ENCODE data around the gene CCM2L.

The CCM2L gene

GRCh38 chr20:32004963-32005362 is 5.3 kb upstream of the CCM2L start:
- peaks cover 0 to 5% of the 10 kb centered on the region in 2 experiments for H3K4me1 ChIP-seq (ENCODE audit: control insufficient read depth in 1 of 2, insufficient read depth in 2 of 2, low read length in 2 of 2)
- no peak overlapping the region for H3K18ac ChIP-seq (ENCODE audit: low read length)

GRCh38 chr20:32006053-32006452 is 4.2 kb upstream of the CCM2L start:
- Histone ChIP-seq H2AK5ac (ENCODE audit: low read length) (no peak overlapping the region), H3K18ac (ENCODE audit: low read length) (no peak overlapping the region), H3K27me3 (ENCODE audit: insufficient read depth, low read length) (no peaks in the 10 kb centered on the region), H3K4me2 (ENCODE audit: low read length) (no peak overlapping the region), H3K27ac (ENCODE audit: low read depth, low read length) (no peak overlapping the region), H2BK5ac (ENCODE audit: low read depth, low read length, poor library complexity) (no peak overlapping the region), H3K4me3 (ENCODE audit: low read depth, low read length) (no peak overlapping the region), H3K14ac (ENCODE audit: low read length) (no peak overlapping the region), H3K4ac (ENCODE audit: low read depth, low read length) (no peak overlapping the region), H4K91ac (ENCODE audit: low read depth, low read length) (no peak overlapping the region), H2AFZ (ENCODE audit: insufficient read depth, low read length, poor library complexity) (no peak overlapping the region), H3K9ac (ENCODE audit: low read length) (no peak overlapping the region), H3K4me1 (ENCODE audit: control insufficient read depth in 1 of 2, insufficient read depth in 2 of 2, low read length in 2 of 2) (peaks cover 0 to 5% of the 10 kb centered on the region in 2 experiments), H3K79me1 (ENCODE audit: low read length) (no peaks in the 10 kb centered on the region), H3K9me3 (ENCODE audit: insufficient read depth, low read depth, low read length) (peaks cover 1% of the 10 kb centered on the region), H2BK120ac (ENCODE audit: insufficient read depth, low read length, poor library complexity) (no peak overlapping the region), H4K8ac (ENCODE audit: low read depth, low read length) (no peak overlapping the region), H3K36me3 (ENCODE audit: control insufficient read depth in 1 of 2, insufficient read depth in 2 of 2, low read length in 2 of 2) (no peaks in the 10 kb centered on the region), H3K79me2 (ENCODE audit: control insufficient read depth, insufficient read depth, low read length, poor library complexity) (no peaks in the 10 kb centered on the region), H3K23ac (ENCODE audit: low read length) (no peak overlapping the region), H4K12ac (ENCODE audit: low read depth, low read length) (no peak overlapping the region), H2BK12ac (ENCODE audit: low read length) (no peak overlapping the region)
- no CpG with 5 or more reads among the region's 5 CpGs for WGBS (ENCODE audit: extremely low coverage, insufficient coverage, insufficient read length)
- DNase-seq: no peak

More at GRCh38 chr20:32004963-32005362, 5.3 kb upstream of the CCM2L start:
- Histone ChIP-seq H2BK12ac (ENCODE audit: low read length) (no peak overlapping the region), H2BK5ac (ENCODE audit: low read depth, low read length, poor library complexity) (no peak overlapping the region), H3K23ac (ENCODE audit: low read length) (no peak overlapping the region), H3K9me3 (ENCODE audit: insufficient read depth, low read depth, low read length) (peaks cover 1% of the 10 kb centered on the region), H3K14ac (ENCODE audit: low read length) (no peak overlapping the region), H3K36me3 (ENCODE audit: control insufficient read depth in 1 of 2, insufficient read depth in 2 of 2, low read length in 2 of 2) (no peaks in the 10 kb centered on the region), H4K91ac (ENCODE audit: low read depth, low read length) (no peak overlapping the region), H2AFZ (ENCODE audit: insufficient read depth, low read length, poor library complexity) (no peak overlapping the region), H3K79me2 (ENCODE audit: control insufficient read depth, insufficient read depth, low read length, poor library complexity) (no peaks in the 10 kb centered on the region), H3K4ac (ENCODE audit: low read depth, low read length) (no peak overlapping the region), H3K9ac (ENCODE audit: low read length) (no peak overlapping the region), H3K4me3 (ENCODE audit: low read depth, low read length) (no peak overlapping the region), H2BK120ac (ENCODE audit: insufficient read depth, low read length, poor library complexity) (no peak overlapping the region), H3K79me1 (ENCODE audit: low read length) (no peaks in the 10 kb centered on the region), H3K27me3 (ENCODE audit: insufficient read depth, low read length) (no peaks in the 10 kb centered on the region), H3K27ac (ENCODE audit: low read depth, low read length) (no peak overlapping the region), H2AK5ac (ENCODE audit: low read length) (no peak overlapping the region), H3K4me2 (ENCODE audit: low read length) (no peak overlapping the region), H4K12ac (ENCODE audit: low read depth, low read length) (no peak overlapping the region), H4K8ac (ENCODE audit: low read depth, low read length) (no peak overlapping the region)
- peak in 1 of 2 donors; percentile 15 for DNase-seq

- H2BK120ac ChIP-seq (ENCODE audit: insufficient read depth, low read length, poor library complexity): no peak overlapping the region
- no peak overlapping the region for H3K27ac ChIP-seq (ENCODE audit: low read depth, low read length)
- H3K4ac ChIP-seq (ENCODE audit: low read depth, low read length): no peak overlapping the region
- H4K91ac ChIP-seq (ENCODE audit: low read depth, low read length): no peak overlapping the region
- H3K4me1 ChIP-seq (ENCODE audit: control insufficient read depth in 1 of 2, insufficient read depth in 2 of 2, low read length in 2 of 2): peaks cover 0 to 5% of the 10 kb centered on the region in 2 experiments
- no peak overlapping the region for H2BK5ac ChIP-seq (ENCODE audit: low read depth, low read length, poor library complexity)
- no peak overlapping the region for H4K8ac ChIP-seq (ENCODE audit: low read depth, low read length)
- no peak overlapping the region for H4K12ac ChIP-seq (ENCODE audit: low read depth, low read length)
- no peaks in the 10 kb centered on the region for H3K9me3 ChIP-seq (ENCODE audit: insufficient read depth, low read depth, low read length)
- no peaks in the 10 kb centered on the region for H3K79me2 ChIP-seq (ENCODE audit: control insufficient read depth, insufficient read depth, low read length, poor library complexity)
- H3K18ac ChIP-seq (ENCODE audit: low read length): no peak overlapping the region
- H3K14ac ChIP-seq (ENCODE audit: low read length): no peak overlapping the region
- no peak for DNase-seq
- H3K23ac ChIP-seq (ENCODE audit: low read length): no peak overlapping the region
- H2BK12ac ChIP-seq (ENCODE audit: low read length): no peak overlapping the region
- no peak overlapping the region for H2AK5ac ChIP-seq (ENCODE audit: low read length)
- H3K27me3 ChIP-seq (ENCODE audit: insufficient read depth, low read length): no peaks in the 10 kb centered on the region
- no peaks in the 10 kb centered on the region for H3K79me1 ChIP-seq (ENCODE audit: low read length)
- H3K4me3 ChIP-seq (ENCODE audit: low read depth, low read length): no peak overlapping the region
- no CpG with 5 or more reads among the region's 8 CpGs for WGBS (ENCODE audit: extremely low coverage, insufficient coverage, insufficient read length)
- no peak overlapping the region for H3K9ac ChIP-seq (ENCODE audit: low read length)
- no peak overlapping the region for H2AFZ ChIP-seq (ENCODE audit: insufficient read depth, low read length, poor library complexity)
- H3K36me3 ChIP-seq (ENCODE audit: control insufficient read depth in 1 of 2, insufficient read depth in 2 of 2, low read length in 2 of 2): no peaks in the 10 kb centered on the region
- H3K4me2 ChIP-seq (ENCODE audit: low read length): no peak overlapping the region
These were observed 3.1 kb upstream of the CCM2L start for GRCh38 chr20:32006841-32007786.

- no peak overlapping the region for H3K23ac ChIP-seq (ENCODE audit: low read length)
- DNase-seq: no peak
- no peaks in the 10 kb centered on the region for H3K79me1 ChIP-seq (ENCODE audit: low read length)
- H3K79me2 ChIP-seq (ENCODE audit: control insufficient read depth, insufficient read depth, low read length, poor library complexity): no peaks in the 10 kb centered on the region
- H3K4me3 ChIP-seq (ENCODE audit: low read depth, low read length): no peak overlapping the region
- no peak overlapping the region for H2AK5ac ChIP-seq (ENCODE audit: low read length)
- H3K27me3 ChIP-seq (ENCODE audit: insufficient read depth, low read length): no peaks in the 10 kb centered on the region
- peak overlapping the region; percentile 17 for H2AFZ ChIP-seq (ENCODE audit: insufficient read depth, low read length, poor library complexity)
- no peak overlapping the region for H2BK5ac ChIP-seq (ENCODE audit: low read depth, low read length, poor library complexity)
- H3K36me3 ChIP-seq (ENCODE audit: control insufficient read depth in 1 of 2, insufficient read depth in 2 of 2, low read length in 2 of 2): no peaks in the 10 kb centered on the region
- H3K4me2 ChIP-seq (ENCODE audit: low read length): no peak overlapping the region
- no peak overlapping the region for H4K8ac ChIP-seq (ENCODE audit: low read depth, low read length)
- H2BK12ac ChIP-seq (ENCODE audit: low read length): no peak overlapping the region
- no peak overlapping the region for H4K91ac ChIP-seq (ENCODE audit: low read depth, low read length)
- no peak overlapping the region for H2BK120ac ChIP-seq (ENCODE audit: insufficient read depth, low read length, poor library complexity)
- H3K4me1 ChIP-seq (ENCODE audit: control insufficient read depth in 1 of 2, insufficient read depth in 2 of 2, low read length in 2 of 2): peaks cover 0 to 5% of the 10 kb centered on the region in 2 experiments
- no peak overlapping the region for H3K4ac ChIP-seq (ENCODE audit: low read depth, low read length)
- H3K27ac ChIP-seq (ENCODE audit: low read depth, low read length): no peak overlapping the region
- no peak overlapping the region for H4K12ac ChIP-seq (ENCODE audit: low read depth, low read length)
- H3K14ac ChIP-seq (ENCODE audit: low read length): no peak overlapping the region
- no peak overlapping the region for H3K9ac ChIP-seq (ENCODE audit: low read length)
- no peak overlapping the region for H3K18ac ChIP-seq (ENCODE audit: low read length)
- no peaks in the 10 kb centered on the region for H3K9me3 ChIP-seq (ENCODE audit: insufficient read depth, low read depth, low read length)
- WGBS (ENCODE audit: extremely low coverage, insufficient coverage, insufficient read length): no CpG with 5 or more reads among the region's 10 CpGs
These were observed 2.2 kb upstream of the CCM2L start for GRCh38 chr20:32007787-32008616.
